ENCODE measurements around the gene DYNC1H1.

The DYNC1H1 gene

GRCh38 chr14:101934601-101935150 lies 29.7 kb upstream of the DYNC1H1 start:
- no peaks in the 10 kb centered on the region for H3K9me3 Mint-ChIP-seq
- H3K27ac Mint-ChIP-seq: no peak overlapping the region
- H3K36me3 Mint-ChIP-seq (ENCODE audit: low read depth): no peaks in the 10 kb centered on the region
- peaks cover 7% of the 10 kb centered on the region for H3K27me3 Mint-ChIP-seq (ENCODE audit: low read depth)
- TF ChIP-seq CTCF (IDR thresholded peaks at IDR 0.05; ENCODE audit: unreplicated experiment in 3 of 3): no peak
- H3K4me3 Mint-ChIP-seq: no peak overlapping the region
- no peaks in the 10 kb centered on the region for H3K4me1 Mint-ChIP-seq

DNA sequence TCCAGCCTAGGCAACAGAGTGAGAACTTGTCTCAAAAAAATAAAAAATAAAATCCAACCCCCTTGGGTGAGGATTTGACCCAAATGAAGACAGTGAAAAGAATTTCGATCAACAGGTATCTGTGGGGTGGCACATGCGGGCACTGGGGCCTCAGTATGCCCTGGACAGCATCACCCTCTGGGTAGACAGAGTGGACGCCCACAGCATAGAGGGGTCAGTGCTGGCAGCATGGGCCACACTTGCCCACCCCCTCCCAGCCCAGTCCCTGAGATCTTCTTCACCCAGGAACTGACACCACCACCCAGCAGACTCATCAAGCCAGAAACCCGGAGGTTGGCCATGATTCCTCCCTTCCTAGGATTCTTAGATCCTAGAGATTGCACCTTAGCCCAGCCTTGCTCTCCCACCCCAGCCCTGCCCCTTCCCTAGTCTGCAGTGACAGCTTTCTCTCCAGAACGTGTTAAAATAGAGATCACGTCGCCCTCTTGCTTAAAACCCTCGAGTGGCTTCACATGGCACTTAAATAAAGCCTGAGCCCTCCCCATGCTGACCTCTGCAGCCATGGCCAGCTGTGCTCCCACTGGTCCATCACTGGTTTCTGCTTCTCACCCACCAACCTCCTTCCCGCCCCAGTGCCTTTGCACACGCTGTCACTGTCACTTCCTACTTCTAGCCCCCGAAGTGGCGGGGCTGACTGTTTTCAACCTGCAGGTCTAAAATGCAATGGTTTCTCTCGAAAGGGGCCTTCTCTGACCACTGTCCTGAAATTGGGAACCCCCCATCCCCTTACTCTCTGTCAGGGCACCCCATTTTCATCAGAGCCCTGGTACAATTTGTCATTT lies 26.2 kb upstream of the DYNC1H1 start:
- no peaks in the 10 kb centered on the region for H3K4me1 Mint-ChIP-seq
- no peak overlapping the region for H3K27ac Mint-ChIP-seq
- no peaks in the 10 kb centered on the region for H3K36me3 Mint-ChIP-seq (ENCODE audit: low read depth)
- H3K27me3 Mint-ChIP-seq (ENCODE audit: low read depth): peaks cover 18% of the 10 kb centered on the region
- no peak overlapping the region for H3K4me3 Mint-ChIP-seq
- H3K9me3 Mint-ChIP-seq: no peaks in the 10 kb centered on the region
- no peak for TF ChIP-seq CTCF (IDR thresholded peaks at IDR 0.05; ENCODE audit: unreplicated experiment in 3 of 3)

DNA sequence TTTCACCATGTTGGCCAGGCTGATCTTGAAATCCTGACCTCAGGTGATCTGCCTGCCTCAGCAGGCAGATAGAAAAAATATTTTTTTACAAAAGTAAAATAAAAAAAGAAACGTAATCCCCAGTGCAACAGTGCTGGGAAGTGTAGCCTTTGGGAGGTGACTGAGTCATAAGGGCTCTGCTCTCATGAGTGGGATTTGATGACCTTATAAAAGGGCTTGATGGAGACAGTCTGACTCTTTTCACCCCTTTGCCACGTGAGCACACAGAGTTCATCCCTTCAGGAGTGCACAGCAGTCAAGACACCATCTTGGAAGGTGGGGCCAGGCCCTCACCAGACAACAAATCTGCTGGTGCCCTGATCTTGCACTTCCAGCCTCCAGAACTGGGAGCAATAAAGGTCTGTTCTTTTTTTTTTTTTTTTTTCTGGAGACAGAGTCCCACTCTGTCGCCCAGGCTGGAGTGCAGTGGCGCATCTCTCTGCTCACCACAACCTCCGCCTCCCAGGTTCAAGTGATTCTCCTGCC lies 24.7 kb upstream of the DYNC1H1 start:
- Mint-ChIP-seq H3K27ac (no peak overlapping the region), H3K27me3 (ENCODE audit: low read depth) (peaks cover 28% of the 10 kb centered on the region), H3K9me3 (no peaks in the 10 kb centered on the region), H3K36me3 (ENCODE audit: low read depth) (no peaks in the 10 kb centered on the region), H3K4me3 (no peak overlapping the region), H3K4me1 (no peaks in the 10 kb centered on the region)
- TF ChIP-seq CTCF (IDR thresholded peaks at IDR 0.05; ENCODE audit: unreplicated experiment in 3 of 3): no peak

DNA sequence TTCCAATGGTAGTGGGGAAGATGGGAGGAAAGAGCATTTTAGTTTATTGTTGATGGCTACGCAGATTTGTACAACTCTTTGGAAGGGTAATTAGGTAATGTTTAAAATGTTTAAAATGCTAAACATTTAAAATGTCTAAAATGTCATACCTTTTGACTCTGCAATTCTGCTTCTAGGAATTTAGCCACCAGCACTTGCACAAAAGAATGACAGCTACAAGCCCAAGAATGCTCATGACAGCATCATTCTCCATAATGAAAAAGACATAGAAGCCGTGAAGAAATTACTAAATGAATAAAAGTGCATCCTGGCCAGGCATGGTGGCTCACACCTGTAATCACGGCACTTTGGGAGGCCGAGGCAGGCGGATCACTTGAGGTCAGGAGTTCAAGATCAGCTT lies 19.9 kb upstream of the DYNC1H1 start:
- H3K9me3 Mint-ChIP-seq: no peaks in the 10 kb centered on the region
- no peak overlapping the region for H3K27ac Mint-ChIP-seq
- peak overlapping the region in 2 of 3 experiments; percentile 16 to 30 for H3K4me3 Mint-ChIP-seq
- peaks cover 38% of the 10 kb centered on the region for H3K27me3 Mint-ChIP-seq (ENCODE audit: low read depth)
- H3K36me3 Mint-ChIP-seq (ENCODE audit: low read depth): no peaks in the 10 kb centered on the region
- no peak for TF ChIP-seq CTCF (IDR thresholded peaks at IDR 0.05; ENCODE audit: unreplicated experiment in 3 of 3)
- H3K4me1 Mint-ChIP-seq: peaks cover 12% of the 10 kb centered on the region

DNA sequence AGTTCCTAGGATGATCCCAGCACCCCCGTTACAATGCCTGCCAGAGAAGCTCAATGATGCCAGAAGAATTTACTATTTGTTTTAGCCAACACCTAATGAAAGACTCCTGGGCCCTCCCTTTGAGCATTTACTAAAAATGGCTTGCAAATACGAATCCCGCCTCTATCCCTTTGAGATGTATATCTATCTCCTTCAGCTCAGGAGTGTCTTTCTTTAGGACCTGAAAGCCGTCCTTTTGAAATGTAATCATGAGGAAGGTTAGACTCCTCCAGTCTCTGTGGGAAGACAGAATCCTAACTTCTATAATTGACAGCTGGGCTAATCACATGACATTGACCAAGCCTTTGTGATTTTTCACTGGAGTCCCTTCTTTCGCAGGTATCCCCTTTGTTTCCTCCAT lies 19.2 kb upstream of the DYNC1H1 start:
- Mint-ChIP-seq H3K4me1 (peaks cover 12% of the 10 kb centered on the region), H3K4me3 (peak overlapping the region; percentile 55 to 64 (median 57))

More for the DNA sequence above, 19.2 kb upstream of the DYNC1H1 start:
- H3K9me3 Mint-ChIP-seq: no peaks in the 10 kb centered on the region
- no peaks in the 10 kb centered on the region for H3K36me3 Mint-ChIP-seq (ENCODE audit: low read depth)
- no peak for TF ChIP-seq CTCF (IDR thresholded peaks at IDR 0.05; ENCODE audit: unreplicated experiment in 3 of 3)
- H3K27ac Mint-ChIP-seq: peak overlapping the region in 1 of 3 experiments; percentile 33
- peaks cover 38% of the 10 kb centered on the region for H3K27me3 Mint-ChIP-seq (ENCODE audit: low read depth)

Measured in nephron (organoid).